Panc1 (cell line): ENCODE data around the gene BMP7. TPM values are rescaled to one million over a fixed set of nuclear protein-coding genes. Genes with fewer than 3 reads are reported as not detected.

Experiments used
- ATAC-seq: fragments of 200-7000 bp; cut with Tn5 transposase; 2 replicates; pipeline ENCODE4 v1.9.1; 2020; ENCODE audit warnings: mild to moderate bottlenecking, moderate library complexity
- BruUV-seq: library from RNA; stranded (reverse); fragments of 400-500 nt; replicated peaks from 2 replicates; lab custom pipeline; 2021; lab: Mats Ljungman, UMichigan
- CTCF ChIA-PET: fragments of 300-600 bp; sonication (Branson Sonifier 250); formaldehyde crosslinking; loops from one replicate; lab custom pipeline; 2022; ENCODE audit warnings: antibody characterized with exemption; lab: Charles Lee
- POLR2A ChIA-PET: fragments of 300-600 bp; sonication (Branson Sonifier 250); formaldehyde crosslinking; loops from one replicate; lab custom pipeline; 2022; ENCODE audit warnings: antibody characterized with exemption; lab: Charles Lee
- DNase-seq: peaks from one replicate; pipeline ENCODE4 v3.0.0-alpha.2; 2010; ENCODE audit warnings: low read depth, low spot score
- H3K27ac ChIP-seq: 2 replicates; pipeline ENCODE4 v1.5.1; 2011; ENCODE audit warnings: mild to moderate bottlenecking, low read length, inconsistent platforms
- H3K27me3 ChIP-seq: fragments of 200-500 bp; sonication (Bioruptor generic); 2 replicates; pipeline ENCODE4 v1.6.0; 2014; ENCODE audit warnings: low read length, inconsistent platforms; ENCODE audit not compliant: control insufficient read depth, insufficient read depth
- H3K36me3 ChIP-seq: fragments of 200-500 bp; sonication (Bioruptor generic); 2 replicates; pipeline ENCODE4 v1.5.1; 2014; ENCODE audit warnings: inconsistent platforms, mild to moderate bottlenecking, low read length, moderate library complexity; ENCODE audit not compliant: control insufficient read depth, insufficient read depth
- H3K4me1 ChIP-seq: 2 replicates; pipeline ENCODE4 v1.5.1; 2011; ENCODE audit warnings: inconsistent platforms, mild to moderate bottlenecking, low read length, moderate library complexity; ENCODE audit not compliant: control insufficient read depth, insufficient read depth
- H3K4me3 ChIP-seq, 2 experiments: 2 replicates each; pipeline ENCODE4 v1.5.1; 2011 to 2012; ENCODE audit warnings: low read depth in 2 of 2, low read length in 2 of 2, mild to moderate bottlenecking in 2 of 2, inconsistent platforms in 1 of 2, moderate library complexity in 1 of 2
- H3K9me3 ChIP-seq: fragments of 200-500 bp; sonication (Bioruptor generic); 2 replicates; pipeline ENCODE4 v1.5.1; 2014; ENCODE audit warnings: low read depth, mild to moderate bottlenecking, inconsistent platforms, low read length, moderate library complexity; ENCODE audit not compliant: control insufficient read depth, insufficient read depth
- POLR2AphosphoS5 ChIP-seq: IDR thresholded peaks from 2 replicates; pipeline ENCODE4 v1.6.1; 2012; ENCODE audit warnings: mild to moderate bottlenecking, low read depth, low read length, moderate library complexity
- SIN3A ChIP-seq: IDR thresholded peaks from 2 replicates; pipeline ENCODE4 v1.6.1; 2012; ENCODE audit warnings: low read depth, mild to moderate bottlenecking, low read length, moderate library complexity, borderline replicate concordance; ENCODE audit not compliant: insufficient read depth
- TCF7L2 ChIP-seq: IDR thresholded peaks from 2 replicates; pipeline ENCODE4 v1.6.1; 2011; ENCODE audit warnings: mild to moderate bottlenecking, low read depth, low read length, inconsistent platforms
- in situ Hi-C: cut with HindIII; loops from 2 replicates; pipeline ENCODE4 v1.10.0; 2016; ENCODE audit warnings: low sequenced_read_pairs, low pct_unique_long_range_greater_than_20kb
- intact Hi-C: fragments of 100-400 bp; cut with micrococcal nuclease; formaldehyde crosslinking; loops from one replicate; pipeline ENCODE4 v1.10.0; 2022; ENCODE audit not compliant: unreplicated experiment
- total RNA-seq: library from RNA; stranded (reverse); gene quantifications from one replicate; pipeline ENCODE4 v1.2.1, GENCODE V29; 2021; ENCODE audit not compliant: unreplicated experiment
- TF ChIP-seq, protein P1 (sequence below): fragments of 450-650 bp; IDR thresholded peaks from 2 replicates; pipeline ENCODE4 v1.5.1; 2017; ENCODE audit warnings: mild to moderate bottlenecking
- TF ChIP-seq, protein P2 (sequence below), 2 experiments: IDR thresholded peaks; 2 replicates each; pipeline ENCODE4 v1.6.1; 2011 to 2012; ENCODE audit warnings: low read depth in 2 of 2, control low read depth in 1 of 2, low read length in 1 of 2, mild to moderate bottlenecking in 1 of 2, moderate library complexity in 1 of 2; ENCODE audit not compliant: insufficient read depth in 1 of 2

The BMP7 gene
- total RNA-seq, 1 experiment from 2014 or later = 11.5 TPM

DNA sequence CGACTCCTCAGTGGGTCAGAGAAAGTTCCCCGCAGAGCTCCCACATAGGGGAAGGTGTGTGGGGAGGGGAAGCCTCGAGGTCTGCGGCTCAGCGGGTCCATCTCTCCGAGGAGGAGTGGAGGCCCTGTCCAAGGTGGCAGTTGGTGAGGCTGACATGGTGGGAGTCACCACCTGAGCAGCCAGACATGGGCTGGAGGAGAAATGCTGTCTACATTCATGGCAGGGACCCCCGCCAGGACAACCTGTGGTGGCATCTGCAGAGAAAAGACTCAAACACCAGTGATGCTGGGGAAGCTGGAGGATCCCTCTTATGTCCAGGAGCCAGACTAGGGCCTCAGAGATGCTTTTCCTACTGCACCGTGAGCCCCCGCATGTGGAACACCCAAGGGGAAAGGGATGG, 49.8 kb downstream of the BMP7 start:
- no peaks in the 10 kb centered on the region for H3K27me3 ChIP-seq
- intact Hi-C loops (no loop called here), in situ Hi-C loops (no loop called here)
- ATAC-seq (no peak), DNase-seq (no peak)
- ChIA-PET CTCF (no interaction called here), POLR2A (no interaction called here)
- no peaks in the 10 kb centered on the region for H3K36me3 ChIP-seq
- TF ChIP-seq POLR2AphosphoS5 (no peak), TCF7L2 (no peak), SIN3A (no peak)
- TF ChIP-seq, protein P1, sequence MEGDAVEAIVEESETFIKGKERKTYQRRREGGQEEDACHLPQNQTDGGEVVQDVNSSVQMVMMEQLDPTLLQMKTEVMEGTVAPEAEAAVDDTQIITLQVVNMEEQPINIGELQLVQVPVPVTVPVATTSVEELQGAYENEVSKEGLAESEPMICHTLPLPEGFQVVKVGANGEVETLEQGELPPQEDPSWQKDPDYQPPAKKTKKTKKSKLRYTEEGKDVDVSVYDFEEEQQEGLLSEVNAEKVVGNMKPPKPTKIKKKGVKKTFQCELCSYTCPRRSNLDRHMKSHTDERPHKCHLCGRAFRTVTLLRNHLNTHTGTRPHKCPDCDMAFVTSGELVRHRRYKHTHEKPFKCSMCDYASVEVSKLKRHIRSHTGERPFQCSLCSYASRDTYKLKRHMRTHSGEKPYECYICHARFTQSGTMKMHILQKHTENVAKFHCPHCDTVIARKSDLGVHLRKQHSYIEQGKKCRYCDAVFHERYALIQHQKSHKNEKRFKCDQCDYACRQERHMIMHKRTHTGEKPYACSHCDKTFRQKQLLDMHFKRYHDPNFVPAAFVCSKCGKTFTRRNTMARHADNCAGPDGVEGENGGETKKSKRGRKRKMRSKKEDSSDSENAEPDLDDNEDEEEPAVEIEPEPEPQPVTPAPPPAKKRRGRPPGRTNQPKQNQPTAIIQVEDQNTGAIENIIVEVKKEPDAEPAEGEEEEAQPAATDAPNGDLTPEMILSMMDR = no peak
- TF ChIP-seq, protein P2, sequence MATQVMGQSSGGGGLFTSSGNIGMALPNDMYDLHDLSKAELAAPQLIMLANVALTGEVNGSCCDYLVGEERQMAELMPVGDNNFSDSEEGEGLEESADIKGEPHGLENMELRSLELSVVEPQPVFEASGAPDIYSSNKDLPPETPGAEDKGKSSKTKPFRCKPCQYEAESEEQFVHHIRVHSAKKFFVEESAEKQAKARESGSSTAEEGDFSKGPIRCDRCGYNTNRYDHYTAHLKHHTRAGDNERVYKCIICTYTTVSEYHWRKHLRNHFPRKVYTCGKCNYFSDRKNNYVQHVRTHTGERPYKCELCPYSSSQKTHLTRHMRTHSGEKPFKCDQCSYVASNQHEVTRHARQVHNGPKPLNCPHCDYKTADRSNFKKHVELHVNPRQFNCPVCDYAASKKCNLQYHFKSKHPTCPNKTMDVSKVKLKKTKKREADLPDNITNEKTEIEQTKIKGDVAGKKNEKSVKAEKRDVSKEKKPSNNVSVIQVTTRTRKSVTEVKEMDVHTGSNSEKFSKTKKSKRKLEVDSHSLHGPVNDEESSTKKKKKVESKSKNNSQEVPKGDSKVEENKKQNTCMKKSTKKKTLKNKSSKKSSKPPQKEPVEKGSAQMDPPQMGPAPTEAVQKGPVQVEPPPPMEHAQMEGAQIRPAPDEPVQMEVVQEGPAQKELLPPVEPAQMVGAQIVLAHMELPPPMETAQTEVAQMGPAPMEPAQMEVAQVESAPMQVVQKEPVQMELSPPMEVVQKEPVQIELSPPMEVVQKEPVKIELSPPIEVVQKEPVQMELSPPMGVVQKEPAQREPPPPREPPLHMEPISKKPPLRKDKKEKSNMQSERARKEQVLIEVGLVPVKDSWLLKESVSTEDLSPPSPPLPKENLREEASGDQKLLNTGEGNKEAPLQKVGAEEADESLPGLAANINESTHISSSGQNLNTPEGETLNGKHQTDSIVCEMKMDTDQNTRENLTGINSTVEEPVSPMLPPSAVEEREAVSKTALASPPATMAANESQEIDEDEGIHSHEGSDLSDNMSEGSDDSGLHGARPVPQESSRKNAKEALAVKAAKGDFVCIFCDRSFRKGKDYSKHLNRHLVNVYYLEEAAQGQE (IDR thresholded peaks at IDR 0.05; ENCODE audit: insufficient read depth in 1 of 2, low read depth in 2 of 2, low read length in 1 of 2) = no peak
- no peak overlapping the region for H3K27ac ChIP-seq
- H3K9me3 ChIP-seq = no peaks in the 10 kb centered on the region
- H3K4me3 ChIP-seq = no peak overlapping the region
- no TSS peak for BruUV-seq
- peaks cover 11% of the 10 kb centered on the region for H3K4me1 ChIP-seq

DNA sequence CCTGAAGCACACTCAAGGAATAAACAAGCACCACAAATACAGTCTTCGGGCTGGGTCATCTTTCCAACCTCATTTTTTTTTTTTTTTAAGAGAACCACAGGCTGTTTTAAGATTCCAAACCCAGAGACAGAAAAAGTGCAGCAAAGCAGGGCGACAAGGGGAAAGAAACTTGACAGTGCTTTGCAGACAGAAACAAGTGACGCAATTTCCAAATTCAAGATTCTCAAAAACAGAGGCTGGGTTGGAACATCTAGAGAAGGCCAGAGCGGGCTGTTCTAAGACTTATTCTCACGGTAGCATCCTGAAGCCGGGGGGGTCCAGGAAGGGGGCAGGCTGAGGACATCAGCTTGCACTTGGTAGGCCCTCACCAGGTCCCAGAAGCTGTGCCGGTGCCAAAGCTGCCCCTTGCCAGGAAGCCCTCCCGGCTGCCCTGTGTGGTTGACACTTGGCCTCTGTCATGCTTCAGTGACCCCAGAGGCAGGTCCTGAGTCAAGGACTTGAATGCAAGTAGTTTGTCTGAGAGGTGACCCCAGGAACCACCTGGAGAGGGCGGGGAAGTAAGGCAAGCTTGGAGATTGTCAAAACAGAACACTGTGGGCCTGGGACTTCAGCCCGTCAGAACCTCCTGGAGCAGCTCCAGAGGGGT, 50.5 kb downstream of the BMP7 start:
- H3K4me3 ChIP-seq = no peak overlapping the region
- in situ Hi-C loops (no loop called here), intact Hi-C loops (no loop called here)
- H3K27me3 ChIP-seq = no peaks in the 10 kb centered on the region
- TF ChIP-seq POLR2AphosphoS5 (no peak), TCF7L2 (no peak), SIN3A (no peak)
- TF ChIP-seq, protein P2 (IDR thresholded peaks at IDR 0.05; ENCODE audit: insufficient read depth in 1 of 2, low read depth in 2 of 2, low read length in 1 of 2) = no peak
- TF ChIP-seq, protein P1 = no peak
- no peaks in the 10 kb centered on the region for H3K36me3 ChIP-seq
- no TSS peak for BruUV-seq
- H3K27ac ChIP-seq = no peak overlapping the region
- DNase-seq (no peak), ATAC-seq (no peak)
- ChIA-PET CTCF (no interaction called here), POLR2A (no interaction called here)
- H3K9me3 ChIP-seq = no peaks in the 10 kb centered on the region
- peaks cover 12% of the 10 kb centered on the region for H3K4me1 ChIP-seq
